ENCODE measurements around the gene KCNK4. TPM values are rescaled to one million over a fixed set of nuclear protein-coding genes. Genes with fewer than 3 reads are reported as not detected.

The KCNK4 gene
- total and polyA plus RNA-seq, 2 donors = 0.13 TPM; not detected in 1

- Histone ChIP-seq H3K4me3 (ENCODE audit: low read depth, low read length) (no peak overlapping the region), H3K27ac (ENCODE audit: low read depth) (no peak overlapping the region), H3K36me3 (ENCODE audit: insufficient read depth) (no peaks in the 10 kb centered on the region), H3K4me1 (ENCODE audit: insufficient read depth) (peaks cover 2% of the 10 kb centered on the region)
- WGBS = 69% methylated on average over 13 of the region's 13 CpGs
- DNase-seq (ENCODE audit: extremely low spot score) = no peak
These were observed 43.9 kb downstream of the KCNK4 start for GRCh38 chr11:64334764-64335735.

GRCh38 chr11:64337538-64338249 is 46.6 kb downstream of the KCNK4 start:
- 72% methylated on average over 8 of the region's 8 CpGs for WGBS
- Histone ChIP-seq H3K27ac (ENCODE audit: low read depth) (no peak overlapping the region), H3K4me1 (ENCODE audit: insufficient read depth) (peaks cover 3% of the 10 kb centered on the region), H3K4me3 (ENCODE audit: low read depth, low read length) (no peak overlapping the region), H3K36me3 (ENCODE audit: insufficient read depth) (no peaks in the 10 kb centered on the region)
- DNase-seq (ENCODE audit: extremely low spot score) = no peak

DNA sequence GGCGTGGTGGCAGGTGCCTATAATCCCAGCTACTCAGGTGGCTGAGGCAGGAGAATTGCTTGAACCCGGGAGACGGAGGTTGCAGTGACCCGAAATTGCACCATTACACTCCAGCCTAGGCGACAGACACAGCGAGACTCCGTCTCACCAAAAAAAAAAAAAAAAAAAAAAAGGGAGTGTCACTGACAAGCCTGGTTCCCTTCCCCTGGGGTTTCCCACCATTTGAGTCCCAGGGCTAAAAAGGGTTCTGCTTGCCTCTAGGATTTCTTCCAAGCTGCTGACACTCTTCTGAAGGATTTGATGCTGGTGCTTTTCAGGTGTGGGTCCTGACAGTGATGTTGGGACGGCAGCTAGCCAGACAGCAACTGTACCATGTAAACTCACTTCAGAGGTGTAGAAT is 47.6 kb downstream of the KCNK4 start:
- no peak overlapping the region for H3K4me3 ChIP-seq (ENCODE audit: low read depth, low read length)
- 86% methylated on average over 8 of the region's 8 CpGs for WGBS
- no peaks in the 10 kb centered on the region for H3K36me3 ChIP-seq (ENCODE audit: insufficient read depth)
- peaks cover 3% of the 10 kb centered on the region for H3K4me1 ChIP-seq (ENCODE audit: insufficient read depth)
- DNase-seq (ENCODE audit: extremely low spot score) = no peak
- no peak overlapping the region for H3K27ac ChIP-seq (ENCODE audit: low read depth)

DNA sequence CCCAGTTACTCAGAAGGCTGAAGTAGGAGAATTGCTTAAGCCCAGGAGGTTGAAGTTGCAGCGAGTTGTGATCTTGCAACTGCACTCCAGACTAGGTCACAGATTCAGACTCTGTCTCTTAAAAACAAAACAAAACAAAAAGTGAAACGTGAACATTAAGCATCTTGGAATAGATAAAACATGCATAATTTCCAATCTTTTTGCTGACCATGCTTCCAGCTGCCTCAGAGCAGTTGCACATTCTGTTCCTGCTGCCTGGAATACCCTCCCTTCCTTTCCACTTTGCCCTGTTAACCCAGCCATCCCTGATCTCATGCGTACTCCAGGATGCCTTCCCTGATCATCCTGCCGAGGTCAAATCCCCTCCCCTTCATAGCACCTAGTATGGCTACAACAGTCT is 48.2 kb downstream of the KCNK4 start:
- peaks cover 3% of the 10 kb centered on the region for H3K4me1 ChIP-seq (ENCODE audit: insufficient read depth)
- DNase-seq (ENCODE audit: extremely low spot score) = no peak
- H3K27ac ChIP-seq (ENCODE audit: low read depth) = no peak overlapping the region
- no peaks in the 10 kb centered on the region for H3K36me3 ChIP-seq (ENCODE audit: insufficient read depth)
- H3K4me3 ChIP-seq (ENCODE audit: low read depth, low read length) = no peak overlapping the region
- WGBS = 71% methylated on average over 4 of the region's 4 CpGs

GRCh38 chr11:64339754-64340408 is 48.8 kb downstream of the KCNK4 start, which contains the start of gene CCDC88B:
CCDC88B (plus strand) TSS chr11:64340204; CDS start chr11:64340267, 63 bp downstream.
- DNase-seq (ENCODE audit: extremely low spot score) = no peak
- H3K36me3 ChIP-seq (ENCODE audit: insufficient read depth) = no peaks in the 10 kb centered on the region
- no peak within 1 kb of the TSS for H3K27ac ChIP-seq (ENCODE audit: low read depth)
- WGBS = 77% methylated on average over 16 of the region's 16 CpGs
- H3K4me3 ChIP-seq (ENCODE audit: low read depth, low read length) = peak within 1 kb of the TSS; percentile 9
- H3K4me1 ChIP-seq (ENCODE audit: insufficient read depth) = peaks cover 3% of the 10 kb centered on the region

- WGBS = 36% methylated on average over 33 of the region's 33 CpGs
- peaks cover 3% of the 10 kb centered on the region for H3K4me1 ChIP-seq (ENCODE audit: insufficient read depth)
- peak overlapping the region; percentile 9 for H3K4me3 ChIP-seq (ENCODE audit: low read depth, low read length)
- no peak for DNase-seq (ENCODE audit: extremely low spot score)
- no peaks in the 10 kb centered on the region for H3K36me3 ChIP-seq (ENCODE audit: insufficient read depth)
- H3K27ac ChIP-seq (ENCODE audit: low read depth) = no peak overlapping the region
These were observed 49.7 kb downstream of the KCNK4 start for GRCh38 chr11:64340671-64341335.

DNA sequence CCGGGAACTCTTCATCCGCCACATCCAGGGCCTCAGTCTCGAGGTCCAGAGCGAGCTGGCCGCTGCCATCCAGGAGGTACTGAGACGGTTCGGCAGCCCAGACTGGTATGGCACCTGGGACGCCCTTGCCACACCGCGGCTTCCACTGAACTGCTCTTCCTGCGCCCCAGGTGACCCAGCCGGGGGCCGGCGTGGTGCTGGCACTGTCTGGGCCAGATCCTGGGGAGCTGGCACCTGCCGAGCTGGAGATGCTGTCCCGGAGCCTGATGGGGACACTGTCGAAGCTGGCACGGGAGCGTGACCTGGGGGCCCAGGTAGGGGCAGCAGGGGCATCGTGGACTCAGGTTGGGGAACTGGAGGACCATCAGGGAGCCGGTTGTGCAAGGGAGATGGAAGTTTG is 50.3 kb downstream of the KCNK4 start:
- H3K27ac ChIP-seq (ENCODE audit: low read depth) = no peak overlapping the region
- DNase-seq (ENCODE audit: extremely low spot score) = no peak
- 86% methylated on average over 21 of the region's 21 CpGs for WGBS
- peaks cover 3% of the 10 kb centered on the region for H3K4me1 ChIP-seq (ENCODE audit: insufficient read depth)
- H3K36me3 ChIP-seq (ENCODE audit: insufficient read depth) = no peaks in the 10 kb centered on the region
- no peak overlapping the region for H3K4me3 ChIP-seq (ENCODE audit: low read depth, low read length)

- peak overlapping the region; percentile 13 for H3K27ac ChIP-seq (ENCODE audit: low read depth)
- H3K4me3 ChIP-seq (ENCODE audit: low read depth, low read length) = peak overlapping the region; percentile 11
- H3K4me1 ChIP-seq (ENCODE audit: insufficient read depth) = peaks cover 3% of the 10 kb centered on the region
- no peaks in the 10 kb centered on the region for H3K36me3 ChIP-seq (ENCODE audit: insufficient read depth)
- WGBS = 16% methylated on average over 55 of the region's 55 CpGs
- no peak for DNase-seq (ENCODE audit: extremely low spot score)
These were observed 51.0 kb downstream of the KCNK4 start for GRCh38 chr11:64341851-64342791.

DNA sequence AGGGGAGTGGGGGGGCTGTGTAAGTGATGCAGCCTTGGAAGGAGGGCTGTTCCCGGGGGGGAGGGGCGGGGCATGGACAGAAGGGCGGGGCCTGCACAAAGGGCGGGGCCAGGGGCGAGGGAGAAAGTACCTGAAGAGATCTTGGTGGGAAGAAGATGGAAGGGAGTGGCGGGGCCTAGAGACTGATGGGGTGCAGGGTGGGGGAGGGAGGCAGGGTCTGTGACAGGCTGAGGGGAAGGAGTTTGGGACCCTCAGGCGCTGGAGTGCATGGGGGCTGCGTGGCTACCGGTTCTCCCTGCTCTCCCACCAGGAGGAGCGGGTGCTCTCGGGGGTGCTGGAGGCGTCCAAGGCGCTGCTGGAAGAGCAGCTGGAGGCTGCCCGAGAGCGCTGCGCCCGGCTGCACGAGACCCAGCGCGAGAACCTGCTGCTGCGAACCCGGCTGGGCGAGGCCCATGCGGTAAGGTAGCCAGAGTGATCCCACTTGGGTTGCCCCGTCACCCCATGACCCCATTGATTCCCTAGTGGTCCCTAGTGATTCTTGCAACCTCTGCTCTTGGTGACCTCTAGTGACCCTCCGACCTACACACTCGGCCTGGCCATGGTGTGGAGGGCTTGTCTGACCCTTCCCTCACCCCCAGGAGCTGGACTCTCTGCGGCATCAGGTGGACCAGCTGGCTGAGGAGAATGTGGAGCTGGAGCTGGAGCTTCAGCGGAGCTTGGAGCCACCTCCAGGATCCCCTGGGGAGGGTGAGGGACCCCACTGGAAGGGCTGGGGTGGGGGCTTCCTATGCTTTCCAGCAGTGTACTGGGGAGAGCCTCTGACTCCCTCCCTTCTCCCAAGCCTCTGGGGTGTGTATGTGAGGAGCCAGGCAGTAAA is 52.0 kb downstream of the KCNK4 start:
- 61% methylated on average over 29 of the region's 29 CpGs for WGBS

DNA sequence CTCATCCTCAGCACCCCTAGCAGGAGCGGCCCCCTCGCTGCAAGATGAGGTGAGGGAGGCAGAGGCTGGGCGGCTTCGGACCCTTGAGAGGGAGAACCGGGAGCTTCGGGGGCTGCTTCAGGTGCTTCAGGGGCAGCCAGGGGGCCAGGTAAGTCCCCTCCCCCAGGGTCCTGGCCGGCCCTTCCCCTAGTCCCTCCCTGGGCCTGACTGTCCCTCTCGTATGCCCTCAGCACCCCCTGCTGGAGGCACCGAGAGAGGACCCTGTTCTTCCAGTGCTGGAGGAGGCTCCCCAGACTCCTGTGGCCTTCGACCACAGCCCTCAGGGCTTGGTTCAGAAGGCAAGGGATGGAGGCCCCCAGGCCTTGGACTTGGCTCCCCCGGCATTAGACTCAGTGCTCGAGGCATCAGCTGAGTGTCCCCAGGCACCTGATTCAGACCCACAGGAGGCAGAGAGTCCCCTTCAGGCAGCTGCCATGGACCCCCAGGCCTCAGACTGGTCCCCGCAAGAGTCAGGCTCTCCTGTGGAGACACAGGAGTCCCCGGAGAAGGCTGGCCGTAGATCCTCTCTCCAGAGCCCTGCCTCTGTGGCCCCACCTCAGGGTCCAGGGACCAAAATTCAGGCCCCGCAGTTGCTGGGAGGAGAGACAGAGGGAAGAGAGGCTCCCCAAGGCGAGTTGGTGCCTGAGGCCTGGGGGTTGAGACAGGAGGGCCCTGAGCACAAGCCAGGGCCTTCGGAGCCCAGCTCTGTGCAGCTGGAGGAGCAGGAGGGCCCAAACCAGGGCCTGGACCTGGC is 52.9 kb downstream of the KCNK4 start:
- no peaks in the 10 kb centered on the region for H3K36me3 ChIP-seq (ENCODE audit: insufficient read depth)
- no peak for DNase-seq (ENCODE audit: extremely low spot score)
- H3K27ac ChIP-seq (ENCODE audit: low read depth) = no peak overlapping the region
- peaks cover 3% of the 10 kb centered on the region for H3K4me1 ChIP-seq (ENCODE audit: insufficient read depth)
- WGBS = 85% methylated on average over 18 of the region's 18 CpGs
- H3K4me3 ChIP-seq (ENCODE audit: low read depth, low read length) = no peak overlapping the region

More for the DNA sequence above, 52.0 kb downstream of the KCNK4 start:
- Histone ChIP-seq H3K36me3 (ENCODE audit: insufficient read depth) (no peaks in the 10 kb centered on the region), H3K4me3 (ENCODE audit: low read depth, low read length) (peak overlapping the region; percentile 11), H3K27ac (ENCODE audit: low read depth) (no peak overlapping the region), H3K4me1 (ENCODE audit: insufficient read depth) (peaks cover 3% of the 10 kb centered on the region)
- DNase-seq (ENCODE audit: extremely low spot score) = no peak

- H3K27ac ChIP-seq (ENCODE audit: low read depth) = no peak overlapping the region
- 92% methylated on average over 28 of the region's 28 CpGs for WGBS
- DNase-seq (ENCODE audit: extremely low spot score) = no peak
These were observed 53.7 kb downstream of the KCNK4 start for GRCh38 chr11:64344787-64345186.

More at GRCh38 chr11:64344787-64345186, 53.7 kb downstream of the KCNK4 start:
- Histone ChIP-seq H3K4me1 (ENCODE audit: insufficient read depth) (peaks cover 3% of the 10 kb centered on the region), H3K4me3 (ENCODE audit: low read depth, low read length) (no peak overlapping the region), H3K36me3 (ENCODE audit: insufficient read depth) (no peaks in the 10 kb centered on the region)
